GM18909 (cell line): ENCODE data around the gene TMEM132C.

Source experiments
- ATAC-seq: cut with Tn5 transposase; IDR thresholded peaks from one replicate; pipeline ENCODE4 v1.9.1; 2021; ENCODE audit warnings: mild to moderate bottlenecking; ENCODE audit not compliant: unreplicated experiment, poor library complexity

Gene TMEM132C

GRCh38 chr12:128402486-128403243 is 135.7 kb downstream of the TMEM132C start:
- ATAC-seq, result no peak

- ATAC-seq, result no peak
Observed at GRCh38 chr12:128408669-128409068, 141.7 kb downstream of the TMEM132C start.

DNA sequence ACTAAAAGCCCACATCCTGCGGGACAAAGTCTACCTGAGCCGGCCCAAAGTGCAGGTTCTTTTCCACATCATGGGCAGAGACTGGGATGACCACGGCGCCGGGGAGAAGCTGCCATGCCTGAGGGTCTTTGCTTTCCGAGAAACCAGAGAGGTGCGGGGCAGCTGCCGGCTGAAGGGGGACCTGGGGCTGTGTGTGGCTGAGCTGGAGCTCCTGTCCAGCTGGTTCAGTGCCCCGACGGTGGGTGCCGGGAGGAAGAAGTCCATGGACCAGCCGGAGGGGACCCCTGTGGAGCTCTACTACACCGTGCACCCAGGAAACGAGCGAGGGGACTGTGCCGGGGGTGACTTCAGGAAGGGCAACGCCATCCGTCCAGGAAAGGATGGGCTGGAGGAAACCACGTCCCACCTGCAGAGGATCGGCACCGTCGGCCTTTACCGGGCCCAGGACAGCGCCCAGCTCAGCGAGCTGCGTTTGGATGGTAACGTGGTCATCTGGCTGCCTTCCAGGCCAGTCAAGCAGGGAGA is 148.1 kb downstream of the TMEM132C start:
- ATAC-seq, result no peak

DNA sequence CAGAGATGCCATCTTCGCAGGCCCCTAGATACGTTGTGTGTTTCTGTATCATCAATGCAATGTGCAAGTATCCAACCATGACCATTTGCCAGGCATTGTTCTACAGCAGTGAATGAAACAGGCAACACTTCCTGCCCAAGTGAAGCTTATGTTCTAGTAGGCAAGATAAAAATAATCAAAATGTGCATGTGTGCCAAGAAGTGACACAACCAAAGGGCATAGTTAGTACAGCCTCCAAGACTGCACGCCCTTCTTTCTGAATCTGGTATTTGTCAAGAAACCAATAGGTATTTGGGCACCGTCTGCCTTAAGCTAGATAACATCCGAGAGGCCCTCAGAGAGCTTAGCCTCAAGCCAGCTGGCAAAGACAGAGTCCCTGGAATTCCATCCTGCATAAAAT is 152.0 kb downstream of the TMEM132C start:
- ATAC-seq, result no peak

GRCh38 chr12:128420163-128420562 is 153.2 kb downstream of the TMEM132C start:
- no peak for ATAC-seq

DNA sequence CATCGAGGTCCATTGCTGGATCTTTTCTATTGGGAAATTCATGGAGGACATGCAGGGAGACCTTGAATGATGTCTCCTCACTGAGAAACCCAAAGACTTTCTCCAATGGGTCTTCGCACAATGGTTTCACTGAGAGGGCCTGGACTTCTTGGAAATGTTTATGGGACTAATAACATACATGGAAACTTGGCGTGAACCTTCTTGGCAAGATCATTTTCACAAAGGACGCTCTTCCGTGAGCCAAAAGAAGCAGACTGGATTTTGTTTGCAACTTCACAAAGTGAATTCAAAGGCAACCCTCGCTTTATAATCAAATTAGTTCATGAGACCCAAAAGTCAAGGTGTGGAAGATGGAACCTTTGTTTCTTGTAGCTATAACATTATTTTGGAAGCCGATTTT is 154.4 kb downstream of the TMEM132C start:
- no peak for ATAC-seq

- ATAC-seq, result no peak
Observed at GRCh38 chr12:128423205-128423604, 156.2 kb downstream of the TMEM132C start.

DNA sequence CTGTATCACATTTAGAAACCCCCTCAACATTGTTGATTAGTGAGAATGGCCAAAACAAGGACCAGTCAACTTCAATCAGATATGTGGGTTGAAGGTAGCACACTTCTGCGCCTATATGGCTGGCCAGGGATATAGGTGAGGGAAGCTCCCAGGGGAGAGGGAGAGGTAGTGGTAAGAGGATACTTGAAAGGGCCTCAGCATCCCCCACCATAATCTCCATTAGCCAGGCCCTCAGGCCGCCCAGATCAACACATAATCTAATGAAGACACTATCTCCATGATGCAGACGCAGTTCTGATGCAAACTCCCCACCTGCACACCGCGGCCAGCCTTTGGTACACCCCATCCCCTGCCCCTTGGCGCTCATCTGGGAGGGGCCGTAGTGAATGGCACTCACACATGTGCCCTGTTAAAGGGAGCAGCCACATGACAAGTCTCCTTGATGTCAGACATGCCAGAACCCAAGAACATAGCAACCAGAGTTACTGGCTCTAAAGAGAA is 158.0 kb downstream of the TMEM132C start:
- no peak for ATAC-seq

GRCh38 chr12:128425666-128426331 is 158.8 kb downstream of the TMEM132C start:
- ATAC-seq, result no peak

- ATAC-seq, result no peak
Observed at GRCh38 chr12:128426511-128426910, 159.5 kb downstream of the TMEM132C start.

GRCh38 chr12:128439796-128440195 is 172.8 kb downstream of the TMEM132C start:
- no peak for ATAC-seq

- no peak for ATAC-seq
Observed at GRCh38 chr12:128442096-128442495, 175.1 kb downstream of the TMEM132C start.

DNA sequence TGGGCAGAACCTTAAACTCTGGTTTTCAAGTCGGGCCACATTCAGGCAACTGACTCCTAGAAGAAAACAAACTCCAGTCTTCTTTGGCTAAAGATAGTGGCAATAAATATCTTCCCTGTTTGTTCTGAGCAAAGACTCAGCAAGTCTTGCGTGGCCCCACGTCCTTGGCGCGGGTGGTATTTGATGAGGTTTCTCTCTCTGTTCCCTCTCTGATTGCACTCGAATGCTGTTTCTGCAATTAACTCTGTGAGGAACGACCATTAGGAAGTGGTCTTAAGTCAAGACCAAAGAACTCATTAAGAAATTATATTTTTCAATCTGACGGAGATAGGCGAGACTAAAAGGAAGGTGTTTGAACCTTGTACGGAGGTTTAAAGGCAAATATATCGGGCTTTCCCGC is 177.6 kb downstream of the TMEM132C start:
- ATAC-seq, result no peak

GRCh38 chr12:128445415-128446127 is 178.6 kb downstream of the TMEM132C start:
- no peak for ATAC-seq

GRCh38 chr12:128449146-128449894 is 182.3 kb downstream of the TMEM132C start:
- no peak for ATAC-seq

DNA sequence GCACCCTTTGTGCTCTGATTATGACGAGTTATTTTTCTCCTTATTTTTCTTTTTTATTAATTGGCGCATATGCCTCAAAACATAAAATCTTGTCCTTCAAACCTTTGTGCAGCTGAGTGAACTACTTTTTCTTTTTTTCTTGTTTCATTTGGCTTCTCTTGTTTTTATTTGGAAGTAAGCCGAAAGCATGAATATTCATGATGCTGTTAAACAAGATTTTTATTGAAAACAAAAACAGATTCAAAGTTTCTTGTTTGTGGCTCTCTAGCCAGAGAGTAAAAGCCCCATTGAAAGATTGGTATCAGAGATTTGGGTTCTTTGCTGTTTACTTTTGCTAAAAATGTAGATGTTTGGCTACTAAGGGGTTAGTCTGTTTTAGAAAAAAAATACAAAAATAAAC is 183.8 kb downstream of the TMEM132C start:
- no peak for ATAC-seq

GRCh38 chr12:128455851-128456250 is 188.9 kb downstream of the TMEM132C start:
- ATAC-seq, result no peak

GRCh38 chr12:128456922-128457321 is 190.0 kb downstream of the TMEM132C start:
- no peak for ATAC-seq

- ATAC-seq, result no peak
Observed at GRCh38 chr12:128458301-128458974, 191.5 kb downstream of the TMEM132C start.

DNA sequence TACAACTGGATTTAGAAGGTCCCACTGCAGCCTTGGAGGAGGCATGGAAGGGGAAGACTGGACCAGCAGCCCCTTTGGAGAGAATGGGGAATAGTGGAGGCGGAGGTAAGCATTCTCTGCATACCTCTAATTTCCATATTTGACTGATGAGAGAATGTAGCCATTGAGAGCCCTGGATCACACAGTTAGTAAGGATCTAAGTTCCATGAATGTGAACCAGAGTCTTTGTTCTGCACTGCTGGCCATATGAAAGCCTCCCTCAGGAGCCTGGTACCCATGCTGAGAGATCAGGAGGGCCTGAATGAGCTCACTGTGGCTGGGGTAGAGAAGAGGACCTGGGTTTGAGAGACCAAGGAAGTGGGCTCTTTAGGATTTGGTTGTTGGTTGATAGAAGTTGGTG is 192.1 kb downstream of the TMEM132C start:
- no peak for ATAC-seq
